NCI-H526 treated with DMSO at 0.1 percent for 48 hours (cell line): ENCODE data around the gene NET1.
A peak's percentile ranks its signal among the peaks of the same experiment; 100 is the strongest.
"Not testable (repeated sequence)": the region's sequence is repeated elsewhere in the genome, so short reads cannot be mapped to it uniquely, and the experiment has no call there.

Source experiments
- DNase-seq: peaks from one replicate; lab custom pipeline; 2025; lab: John Stamatoyannopoulos, UW

NET1 gene, protein sequence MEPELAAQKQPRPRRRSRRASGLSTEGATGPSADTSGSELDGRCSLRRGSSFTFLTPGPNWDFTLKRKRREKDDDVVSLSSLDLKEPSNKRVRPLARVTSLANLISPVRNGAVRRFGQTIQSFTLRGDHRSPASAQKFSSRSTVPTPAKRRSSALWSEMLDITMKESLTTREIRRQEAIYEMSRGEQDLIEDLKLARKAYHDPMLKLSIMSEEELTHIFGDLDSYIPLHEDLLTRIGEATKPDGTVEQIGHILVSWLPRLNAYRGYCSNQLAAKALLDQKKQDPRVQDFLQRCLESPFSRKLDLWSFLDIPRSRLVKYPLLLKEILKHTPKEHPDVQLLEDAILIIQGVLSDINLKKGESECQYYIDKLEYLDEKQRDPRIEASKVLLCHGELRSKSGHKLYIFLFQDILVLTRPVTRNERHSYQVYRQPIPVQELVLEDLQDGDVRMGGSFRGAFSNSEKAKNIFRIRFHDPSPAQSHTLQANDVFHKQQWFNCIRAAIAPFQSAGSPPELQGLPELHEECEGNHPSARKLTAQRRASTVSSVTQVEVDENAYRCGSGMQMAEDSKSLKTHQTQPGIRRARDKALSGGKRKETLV

DNA sequence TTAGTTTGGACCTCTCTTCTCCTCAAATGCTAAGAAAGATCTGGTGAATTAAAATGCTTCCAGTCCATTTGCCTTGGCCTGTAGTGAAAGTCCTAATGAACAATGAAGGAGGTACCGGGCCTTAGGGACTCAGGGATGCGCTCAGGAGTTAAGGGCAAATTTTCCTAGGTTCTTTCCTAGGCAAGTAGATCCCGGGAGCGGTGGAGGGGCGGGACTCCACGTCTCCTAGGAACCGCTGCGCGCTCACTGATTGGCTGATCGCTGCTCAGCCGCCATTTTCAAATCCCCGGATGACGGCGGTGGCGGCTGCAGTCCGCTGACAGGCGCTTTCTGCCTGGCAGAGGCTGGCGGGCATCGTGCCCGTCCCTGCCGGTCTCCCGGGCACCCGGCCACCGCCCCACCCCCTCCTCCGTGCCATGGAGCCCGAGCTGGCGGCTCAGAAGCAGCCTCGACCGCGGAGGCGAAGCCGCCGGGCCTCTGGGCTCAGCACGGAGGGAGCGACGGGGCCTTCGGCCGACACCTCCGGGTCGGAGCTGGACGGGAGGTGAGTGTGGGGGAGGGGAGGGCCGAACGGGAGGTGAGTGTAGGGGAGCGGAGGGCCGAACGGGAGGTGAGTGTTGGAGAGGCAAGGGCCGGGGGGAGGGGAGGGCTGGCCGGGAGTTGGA, at the start of gene NET1:
Gene NET1, plus strand, starts transcription at position 281 of the 665 bp plus-strand sequence. Its CDS starts 136 bp downstream, at position 417.
- DNase-seq: peak; percentile 83

DNA sequence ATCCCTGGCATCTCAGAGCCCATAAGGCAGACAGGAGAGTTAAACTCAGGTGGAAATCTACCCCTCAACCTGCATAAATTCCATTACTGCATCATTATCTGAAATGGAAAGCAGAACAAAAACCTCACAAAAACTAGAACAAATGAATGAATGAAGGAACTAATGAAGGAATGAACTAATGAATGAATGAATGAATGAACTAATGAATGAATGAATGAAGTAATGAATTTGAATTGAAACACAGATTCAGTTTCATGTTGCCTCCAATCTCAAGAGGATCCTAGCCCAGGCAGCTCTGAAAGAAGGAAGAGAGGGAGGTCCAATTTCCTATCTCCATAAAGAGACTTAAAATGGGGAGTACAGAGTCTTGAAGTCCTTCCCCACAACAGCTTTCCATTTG, 49.5 kb upstream of the NET1 start:
- DNase-seq: no peak

GRCh38 chr10:5364374-5364773, 48.0 kb upstream of the NET1 start:
- DNase-seq: no peak

GRCh38 chr10:5364890-5365338, 47.4 kb upstream of the NET1 start, which contains the start of gene UCN3:
UCN3 (plus strand) TSS chr10:5364966; CDS start chr10:5373721, 8,755 bp downstream.
- no peak for DNase-seq

GRCh38 chr10:5365928-5366327, 46.4 kb upstream of the NET1 start:
- no peak for DNase-seq

- no peak for DNase-seq
These were observed 42.8 kb upstream of the NET1 start for GRCh38 chr10:5369362-5370158.

GRCh38 chr10:5370493-5371352, 41.6 kb upstream of the NET1 start:
- DNase-seq: no peak

- peak; percentile 69 for DNase-seq
These were observed 39.0 kb upstream of the NET1 start for GRCh38 chr10:5373307-5373706.

- no peak for DNase-seq
These were observed 38.3 kb upstream of the NET1 start for GRCh38 chr10:5373891-5374611.

DNA sequence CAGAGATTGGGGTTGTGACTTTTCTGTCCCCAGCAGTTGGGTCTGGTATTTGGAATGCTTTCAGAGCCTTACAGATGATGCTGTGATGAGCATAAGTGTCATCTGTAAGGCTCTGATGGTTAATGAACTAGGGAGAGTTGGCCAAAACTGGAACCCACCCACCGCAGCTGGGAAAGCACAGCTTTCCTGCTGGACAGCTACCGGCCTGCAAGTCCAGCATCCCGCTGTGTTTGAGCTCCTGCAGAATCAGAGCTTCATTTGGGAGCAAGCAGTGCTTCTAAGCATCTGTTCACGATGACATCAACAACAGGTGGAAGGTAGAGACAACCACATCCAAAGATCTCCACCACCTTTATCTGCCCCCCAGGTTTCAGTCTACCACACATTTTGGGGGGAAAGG, 35.9 kb upstream of the NET1 start:
- no peak for DNase-seq

- DNase-seq: not testable (repeated sequence)
These were observed 33.2 kb upstream of the NET1 start for GRCh38 chr10:5379202-5379601.

DNA sequence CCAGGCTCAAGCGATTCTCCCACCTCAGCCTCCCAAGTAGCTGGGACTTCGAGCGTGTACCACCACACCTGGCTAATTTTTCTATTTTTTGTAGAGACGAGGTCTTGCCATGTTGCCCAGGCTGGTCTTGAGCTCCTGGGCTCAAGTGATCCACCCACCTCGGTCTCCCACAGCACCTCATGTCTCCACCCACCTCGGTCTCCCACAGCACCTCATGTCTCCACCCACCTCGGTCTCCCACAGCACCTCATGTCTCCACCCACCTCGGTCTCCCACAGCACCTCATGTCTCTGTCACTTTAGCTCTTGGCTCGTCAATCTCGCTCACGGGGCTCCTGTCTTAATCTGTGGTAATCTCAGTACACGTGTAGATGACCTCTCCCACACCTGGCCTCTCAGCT, 32.0 kb upstream of the NET1 start:
- not testable (repeated sequence) for DNase-seq

GRCh38 chr10:5381187-5381586, 31.2 kb upstream of the NET1 start:
- no peak for DNase-seq

- no peak for DNase-seq
These were observed 27.1 kb upstream of the NET1 start for GRCh38 chr10:5385224-5385623.

GRCh38 chr10:5387169-5387568, 25.2 kb upstream of the NET1 start:
- DNase-seq: no peak

- DNase-seq: no peak
These were observed 21.7 kb upstream of the NET1 start for GRCh38 chr10:5390607-5391205.

GRCh38 chr10:5391790-5392189, 20.6 kb upstream of the NET1 start:
- no peak for DNase-seq

DNA sequence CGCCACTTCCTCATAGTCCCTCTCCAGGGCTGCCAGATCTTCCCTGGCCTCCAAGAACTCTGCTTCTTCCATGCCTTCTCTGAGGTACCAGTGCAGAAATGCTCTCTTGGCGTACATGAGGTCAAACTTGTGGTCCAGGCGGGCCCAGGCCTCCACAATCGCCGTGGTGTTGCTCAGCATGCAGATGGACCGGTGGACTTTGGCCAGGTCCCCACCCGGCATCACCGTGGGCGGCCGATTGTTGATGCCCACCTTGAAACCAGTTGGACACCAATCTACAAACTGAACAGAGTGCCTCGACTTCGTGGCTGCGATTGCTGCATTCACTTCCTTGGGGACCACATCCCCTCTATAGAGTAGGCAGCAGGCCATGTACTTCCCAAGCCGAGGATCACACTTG, 18.8 kb upstream of the NET1 start:
- DNase-seq: no peak

GRCh38 chr10:5395168-5395567, 17.2 kb upstream of the NET1 start:
- DNase-seq: no peak
